Loucy (cell line): Measurements from ENCODE around the gene DACT1.

Source experiments
- H2AFZ ChIP-seq: fragments of 200-600 bp; sonication (generic); 2 replicates; pipeline ENCODE4 v1.6.0; 2016; ENCODE audit warnings: antibody characterized with exemption, mild to moderate bottlenecking, low read length, moderate library complexity
- H3F3A ChIP-seq: fragments of 200-600 bp; 2 replicates; pipeline ENCODE4 v1.6.0; 2016; ENCODE audit warnings: antibody characterized with exemption, low read depth, mild to moderate bottlenecking
- H3K27me3 ChIP-seq: fragments of 200-600 bp; sonication (generic); 2 replicates; pipeline ENCODE4 v1.6.1; 2014; ENCODE audit warnings: low read length, mild to moderate bottlenecking; ENCODE audit not compliant: insufficient read depth, poor library complexity, severe bottlenecking
- H3K36me3 ChIP-seq: fragments of 200-600 bp; sonication (generic); 2 replicates; pipeline ENCODE4 v1.6.1; 2016; ENCODE audit warnings: low read length; ENCODE audit not compliant: insufficient read depth
- H3K4me1 ChIP-seq: fragments of 200-600 bp; sonication (generic); 2 replicates; pipeline ENCODE4 v1.5.1; 2014; ENCODE audit warnings: low read length, mild to moderate bottlenecking; ENCODE audit not compliant: insufficient read depth, poor library complexity, severe bottlenecking
- H3K4me2 ChIP-seq: fragments of 200-600 bp; sonication (generic); 2 replicates; pipeline ENCODE4 v1.6.0; 2014; ENCODE audit warnings: antibody characterized with exemption, low read length, low read depth, mild to moderate bottlenecking; ENCODE audit not compliant: poor library complexity, severe bottlenecking
- H3K4me3 ChIP-seq: fragments of 200-600 bp; sonication (generic); 2 replicates; pipeline ENCODE4 v1.5.1; 2014; ENCODE audit warnings: low read length, mild to moderate bottlenecking, mixed read lengths; ENCODE audit not compliant: poor library complexity, severe bottlenecking
- H3K79me2 ChIP-seq: fragments of 200-600 bp; sonication (generic); 2 replicates; pipeline ENCODE4 v1.6.1; 2014; ENCODE audit warnings: low read length; ENCODE audit not compliant: insufficient read depth
- H3K9ac ChIP-seq: fragments of 200-600 bp; sonication (generic); 2 replicates; pipeline ENCODE4 v1.6.0; 2014; ENCODE audit warnings: mild to moderate bottlenecking, low read depth, low read length, moderate library complexity; ENCODE audit not compliant: poor library complexity, severe bottlenecking
- H3K9me2 ChIP-seq: fragments of 200-600 bp; sonication (generic); replicated peaks from 2 replicates; pipeline ENCODE4 v1.6.1; 2016; ENCODE audit warnings: low read depth, low read length, mixed read lengths
- H3K9me3 ChIP-seq: fragments of 200-600 bp; sonication (generic); 2 replicates; pipeline ENCODE4 v1.6.1; 2014; ENCODE audit warnings: mild to moderate bottlenecking, antibody characterized with exemption, low read length, low read depth; ENCODE audit not compliant: insufficient read depth
- H4K20me1 ChIP-seq: fragments of 200-600 bp; sonication (generic); 2 replicates; pipeline ENCODE4 v1.6.0; 2014; ENCODE audit warnings: antibody characterized with exemption, low read length, mild to moderate bottlenecking; ENCODE audit not compliant: insufficient read depth, poor library complexity, severe bottlenecking
- EZH2phosphoT487 ChIP-seq: fragments of 200-600 bp; IDR thresholded peaks from 2 replicates; pipeline ENCODE4 v1.6.1; 2018; ENCODE audit warnings: antibody characterized with exemption, mild to moderate bottlenecking, moderate library complexity, borderline replicate concordance
- TF ChIP-seq, protein P1 (sequence below): fragments of 200-600 bp; sonication (generic); conservative IDR thresholded peaks from 2 replicates; pipeline ENCODE4 v1.5.1; 2014; ENCODE audit warnings: mild to moderate bottlenecking, antibody characterized with exemption, low read length

Gene DACT1

DNA sequence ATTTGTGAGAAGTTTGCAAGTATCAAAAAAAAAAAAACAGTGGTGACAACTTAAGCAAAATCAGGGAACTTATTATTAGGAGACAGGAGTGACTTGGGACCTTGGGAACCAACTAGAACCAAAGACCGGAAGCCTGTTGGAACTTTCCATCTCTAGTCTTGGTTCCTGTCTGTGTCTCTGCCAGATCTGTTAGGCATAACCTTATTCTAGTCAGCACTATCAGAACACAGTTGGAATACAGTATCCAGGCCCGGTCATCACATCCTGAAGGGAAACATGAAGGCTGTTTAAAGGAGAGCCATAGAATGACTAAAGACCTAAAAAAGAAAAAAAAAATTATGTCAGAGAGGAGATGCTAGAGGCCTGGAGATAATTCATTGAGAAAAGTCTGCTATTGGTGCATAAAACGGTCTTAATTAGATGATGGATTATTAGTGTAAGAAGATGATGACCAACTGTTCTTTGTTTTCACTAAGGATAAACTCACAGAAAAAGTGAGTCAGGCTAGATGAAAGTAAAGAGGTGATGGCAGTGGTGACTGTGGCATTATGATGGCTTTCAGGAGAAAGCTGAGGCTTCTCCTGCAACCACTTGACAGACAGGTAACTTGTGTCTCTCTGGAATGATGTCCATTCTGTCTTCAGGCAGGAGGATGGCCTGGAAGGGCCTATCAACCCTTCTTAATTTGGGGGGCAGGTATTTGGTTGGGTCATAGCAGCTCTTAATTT, 28.2 kb downstream of the DACT1 start:
- Histone ChIP-seq H3K4me2 (no peak overlapping the region), H2AFZ (no peak overlapping the region), H3K27me3 (no peaks in the 10 kb centered on the region), H3K9me3 (no peaks in the 10 kb centered on the region), H3K79me2 (no peaks in the 10 kb centered on the region), H3K9me2 (no peaks in the 10 kb centered on the region), H3K4me3 (no peak overlapping the region), H3K9ac (no peak overlapping the region), H3K4me1 (no peaks in the 10 kb centered on the region), H4K20me1 (no peaks in the 10 kb centered on the region), H3K36me3 (no peaks in the 10 kb centered on the region), H3F3A (no peaks in the 10 kb centered on the region)
- no peak for TF ChIP-seq EZH2phosphoT487
- TF ChIP-seq, protein P1, sequence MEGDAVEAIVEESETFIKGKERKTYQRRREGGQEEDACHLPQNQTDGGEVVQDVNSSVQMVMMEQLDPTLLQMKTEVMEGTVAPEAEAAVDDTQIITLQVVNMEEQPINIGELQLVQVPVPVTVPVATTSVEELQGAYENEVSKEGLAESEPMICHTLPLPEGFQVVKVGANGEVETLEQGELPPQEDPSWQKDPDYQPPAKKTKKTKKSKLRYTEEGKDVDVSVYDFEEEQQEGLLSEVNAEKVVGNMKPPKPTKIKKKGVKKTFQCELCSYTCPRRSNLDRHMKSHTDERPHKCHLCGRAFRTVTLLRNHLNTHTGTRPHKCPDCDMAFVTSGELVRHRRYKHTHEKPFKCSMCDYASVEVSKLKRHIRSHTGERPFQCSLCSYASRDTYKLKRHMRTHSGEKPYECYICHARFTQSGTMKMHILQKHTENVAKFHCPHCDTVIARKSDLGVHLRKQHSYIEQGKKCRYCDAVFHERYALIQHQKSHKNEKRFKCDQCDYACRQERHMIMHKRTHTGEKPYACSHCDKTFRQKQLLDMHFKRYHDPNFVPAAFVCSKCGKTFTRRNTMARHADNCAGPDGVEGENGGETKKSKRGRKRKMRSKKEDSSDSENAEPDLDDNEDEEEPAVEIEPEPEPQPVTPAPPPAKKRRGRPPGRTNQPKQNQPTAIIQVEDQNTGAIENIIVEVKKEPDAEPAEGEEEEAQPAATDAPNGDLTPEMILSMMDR: no peak

DNA sequence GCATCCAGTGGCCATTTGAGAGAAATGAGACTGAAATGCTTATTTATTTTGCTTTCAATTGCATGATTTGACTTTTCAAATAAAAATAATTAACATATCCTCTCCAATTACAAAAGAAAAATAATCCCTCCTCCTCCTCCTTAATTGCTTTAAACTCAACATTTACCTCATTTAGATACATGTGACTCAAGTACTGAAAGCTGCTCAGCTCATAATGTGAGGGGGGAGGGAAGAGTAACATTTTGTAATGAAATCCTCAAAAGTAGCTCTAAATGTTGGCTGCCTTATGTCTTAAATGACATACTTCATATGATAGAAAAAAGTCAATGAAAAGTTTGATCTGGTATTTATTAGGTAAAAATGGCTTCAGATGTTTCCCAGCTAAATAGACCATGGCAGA, 29.0 kb downstream of the DACT1 start:
- Histone ChIP-seq H3K9me2 (no peaks in the 10 kb centered on the region), H3K4me1 (no peaks in the 10 kb centered on the region), H3K4me3 (no peak overlapping the region), H3K4me2 (no peak overlapping the region), H3K27me3 (no peaks in the 10 kb centered on the region), H3K36me3 (no peaks in the 10 kb centered on the region), H3K79me2 (no peaks in the 10 kb centered on the region), H3K9me3 (no peaks in the 10 kb centered on the region), H3K9ac (no peak overlapping the region), H3F3A (no peaks in the 10 kb centered on the region), H2AFZ (no peak overlapping the region), H4K20me1 (no peaks in the 10 kb centered on the region)
- TF ChIP-seq EZH2phosphoT487: no peak
- TF ChIP-seq, protein P1: no peak

DNA sequence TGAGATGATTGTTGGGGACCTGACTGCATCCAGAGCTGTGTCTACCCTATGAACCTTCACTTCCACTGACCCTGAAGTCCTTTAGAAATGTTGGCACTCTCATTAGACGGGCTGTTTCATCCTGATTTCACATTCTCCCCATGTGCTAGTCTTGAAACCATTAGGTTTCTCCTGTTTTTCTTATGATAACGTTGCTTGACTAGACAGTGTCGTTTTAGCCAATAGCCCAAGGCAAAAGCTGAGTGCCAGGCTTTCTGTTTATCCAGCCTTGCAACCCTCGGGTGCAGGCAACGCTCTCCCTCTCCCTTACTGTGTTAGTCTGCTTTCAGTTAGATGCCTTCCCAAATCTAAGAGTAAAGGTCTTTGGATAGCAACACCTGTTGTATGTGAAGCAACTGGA, 30.1 kb downstream of the DACT1 start:
- H3K4me1 ChIP-seq: no peaks in the 10 kb centered on the region
- TF ChIP-seq, protein P1: no peak
- no peak for TF ChIP-seq EZH2phosphoT487
- no peaks in the 10 kb centered on the region for H4K20me1 ChIP-seq
- no peak overlapping the region for H3K9ac ChIP-seq
- no peaks in the 10 kb centered on the region for H3K36me3 ChIP-seq
- H2AFZ ChIP-seq: no peak overlapping the region
- H3K4me2 ChIP-seq: no peak overlapping the region
- H3K9me3 ChIP-seq: no peaks in the 10 kb centered on the region
- no peaks in the 10 kb centered on the region for H3F3A ChIP-seq
- H3K4me3 ChIP-seq: no peak overlapping the region
- no peaks in the 10 kb centered on the region for H3K79me2 ChIP-seq
- no peaks in the 10 kb centered on the region for H3K27me3 ChIP-seq
- H3K9me2 ChIP-seq: no peaks in the 10 kb centered on the region
